Measurements from ENCODE around the gene VDR. TPM values are rescaled to one million over a fixed set of nuclear protein-coding genes. Genes with fewer than 3 reads are reported as not detected.

The VDR gene
- total and polyA plus RNA-seq, 2 experiments from 2014 or later, result 3.2 to 4.9 TPM

DNA sequence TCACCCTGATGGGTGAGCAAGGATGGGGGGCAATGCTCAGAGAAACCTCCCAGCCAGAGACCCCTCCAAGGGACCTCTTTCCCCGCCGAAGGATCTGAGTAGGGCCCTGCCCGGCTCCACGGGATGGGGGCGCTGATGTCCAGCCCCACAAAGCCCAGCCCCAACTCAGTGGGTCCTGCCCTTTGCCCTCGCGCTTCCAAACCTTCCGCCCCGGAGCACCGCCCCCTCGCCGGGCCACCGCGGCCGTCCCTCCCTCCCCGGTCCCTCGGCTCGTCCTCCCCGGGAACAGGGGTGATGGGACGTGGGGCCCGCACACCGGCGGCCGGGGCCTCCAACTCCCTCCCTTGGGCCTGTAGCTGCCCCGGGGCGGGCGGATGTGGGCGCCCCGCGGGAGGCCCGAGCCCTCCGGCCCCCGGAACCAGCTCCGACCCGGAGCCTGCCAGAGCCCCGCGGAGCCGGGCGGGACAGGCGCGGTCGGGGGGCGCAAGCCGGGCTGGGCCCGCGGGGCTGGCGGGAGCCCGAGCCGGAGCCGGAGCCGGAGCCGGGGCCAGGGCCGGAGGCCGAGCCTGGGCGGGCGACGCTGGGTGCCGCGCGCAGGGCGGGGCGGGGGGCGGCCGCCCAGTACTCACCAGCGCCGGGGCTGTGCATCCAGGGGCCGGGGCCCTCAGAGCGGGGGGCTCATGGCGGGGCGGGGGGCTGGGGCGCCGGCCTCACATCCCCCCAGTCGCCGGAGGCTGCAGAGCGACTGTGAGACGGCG, 85.5 kb downstream of the VDR start:
- Histone ChIP-seq H2AFZ (peak overlapping the region; percentile 37), H3K4me2 (peak overlapping the region; percentile 95), H3K36me3 (replicated peaks; ENCODE audit: insufficient read depth, low read depth) (no peaks in the 10 kb centered on the region), H4K20me1 (ENCODE audit: insufficient read depth, poor library complexity, severe bottlenecking) (peaks cover 2% of the 10 kb centered on the region), H3K9me3 (ENCODE audit: low read depth) (no peaks in the 10 kb centered on the region), H3K9me2 (replicated peaks; ENCODE audit: insufficient read depth) (no peaks in the 10 kb centered on the region), H3K4me3 (peak overlapping the region; percentile 51), H3K27ac (peak overlapping the region; percentile 98), H3K27me3 (no peaks in the 10 kb centered on the region), H3K79me2 (peaks cover 68% of the 10 kb centered on the region), H3K4me1 (ENCODE audit: insufficient read depth) (peaks cover 53% of the 10 kb centered on the region)
- TF ChIP-seq, protein P1, sequence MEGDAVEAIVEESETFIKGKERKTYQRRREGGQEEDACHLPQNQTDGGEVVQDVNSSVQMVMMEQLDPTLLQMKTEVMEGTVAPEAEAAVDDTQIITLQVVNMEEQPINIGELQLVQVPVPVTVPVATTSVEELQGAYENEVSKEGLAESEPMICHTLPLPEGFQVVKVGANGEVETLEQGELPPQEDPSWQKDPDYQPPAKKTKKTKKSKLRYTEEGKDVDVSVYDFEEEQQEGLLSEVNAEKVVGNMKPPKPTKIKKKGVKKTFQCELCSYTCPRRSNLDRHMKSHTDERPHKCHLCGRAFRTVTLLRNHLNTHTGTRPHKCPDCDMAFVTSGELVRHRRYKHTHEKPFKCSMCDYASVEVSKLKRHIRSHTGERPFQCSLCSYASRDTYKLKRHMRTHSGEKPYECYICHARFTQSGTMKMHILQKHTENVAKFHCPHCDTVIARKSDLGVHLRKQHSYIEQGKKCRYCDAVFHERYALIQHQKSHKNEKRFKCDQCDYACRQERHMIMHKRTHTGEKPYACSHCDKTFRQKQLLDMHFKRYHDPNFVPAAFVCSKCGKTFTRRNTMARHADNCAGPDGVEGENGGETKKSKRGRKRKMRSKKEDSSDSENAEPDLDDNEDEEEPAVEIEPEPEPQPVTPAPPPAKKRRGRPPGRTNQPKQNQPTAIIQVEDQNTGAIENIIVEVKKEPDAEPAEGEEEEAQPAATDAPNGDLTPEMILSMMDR (IDR thresholded peaks at IDR 0.05; ENCODE audit: poor library complexity), result peak; percentile 32
- no peak for TF ChIP-seq EZH2phosphoT487 (IDR thresholded peaks at IDR 0.05; ENCODE audit: low read depth, severe bottlenecking, unreplicated experiment)
- peak; percentile 71 for DNase-seq (ENCODE audit: low spot score)
- WGBS (ENCODE audit: low lambda C conversion rate, missing lambda C conversion rate), result 0% methylated on average over 10 of the region's 77 CpGs

DNA sequence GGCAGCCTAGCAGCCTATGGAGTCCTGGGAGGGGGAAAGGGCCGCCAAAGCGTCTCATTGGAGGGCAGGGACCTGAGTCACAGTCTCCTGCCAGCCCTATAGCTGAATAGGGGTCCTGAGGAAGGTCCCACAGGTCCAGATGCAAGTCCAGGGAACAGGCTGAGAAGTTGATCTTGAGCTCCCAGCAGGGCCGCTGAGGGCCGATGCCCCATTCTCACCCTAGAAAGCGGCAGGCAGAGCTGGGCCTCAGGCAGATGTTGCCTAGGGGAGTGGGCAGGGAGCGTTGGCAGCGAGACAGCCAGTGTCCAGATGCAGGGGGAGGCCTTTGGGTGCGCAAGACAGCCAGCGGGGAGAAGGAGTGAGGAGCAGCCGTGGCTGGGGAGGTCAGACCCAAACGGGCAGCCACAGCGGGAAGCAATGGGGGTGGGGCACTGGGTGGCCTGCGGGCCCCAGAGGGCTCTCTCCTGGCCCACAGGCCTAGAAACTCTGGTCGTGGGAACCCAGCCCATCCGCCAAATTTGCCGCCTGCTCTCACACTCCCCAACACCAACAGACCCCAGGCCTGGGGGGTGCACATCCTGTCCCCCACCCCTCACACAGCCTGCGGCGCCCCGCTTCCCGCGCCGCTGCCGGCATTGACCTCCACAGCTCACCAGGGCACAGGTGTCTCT, 86.2 kb downstream of the VDR start:
- Histone ChIP-seq H3K4me1 (ENCODE audit: insufficient read depth) (peaks cover 58% of the 10 kb centered on the region), H3K27ac (peak overlapping the region; percentile 98)

DNA sequence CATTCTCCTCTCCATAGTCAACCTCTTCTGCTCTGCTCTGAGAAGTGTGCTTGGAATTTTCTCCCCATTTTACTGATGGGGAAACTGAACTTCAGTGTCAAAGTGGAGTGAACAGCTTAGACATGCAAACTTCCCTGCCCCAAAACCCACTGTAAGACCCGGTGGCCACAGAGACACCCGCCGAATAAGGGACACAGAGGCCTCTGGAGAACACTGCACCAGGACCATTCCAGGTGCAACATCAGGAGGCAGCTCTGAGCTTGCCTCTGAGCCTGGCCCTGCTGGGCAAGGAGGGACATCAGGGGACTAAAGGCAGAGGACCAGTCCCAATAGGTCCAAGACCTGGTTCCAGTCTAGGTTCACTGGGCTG, 86.8 kb downstream of the VDR start:
- no peaks in the 10 kb centered on the region for H3K9me2 ChIP-seq (replicated peaks; ENCODE audit: insufficient read depth)
- peaks cover 2% of the 10 kb centered on the region for H4K20me1 ChIP-seq (ENCODE audit: insufficient read depth, poor library complexity, severe bottlenecking)
- TF ChIP-seq EZH2phosphoT487 (IDR thresholded peaks at IDR 0.05; ENCODE audit: low read depth, severe bottlenecking, unreplicated experiment) (no peak), EZH2 (IDR thresholded peaks at IDR 0.05; ENCODE audit: borderline replicate concordance) (no peak)
- TF ChIP-seq, protein P1 (IDR thresholded peaks at IDR 0.05; ENCODE audit: poor library complexity), result no peak
- peaks cover 78% of the 10 kb centered on the region for H3K79me2 ChIP-seq
- 88% methylated on average over 3 of the region's 3 CpGs for WGBS (ENCODE audit: low lambda C conversion rate, missing lambda C conversion rate)
- H3K27ac ChIP-seq, result peak overlapping the region; percentile 98
- H3K4me1 ChIP-seq (ENCODE audit: insufficient read depth), result peaks cover 59% of the 10 kb centered on the region
- no peaks in the 10 kb centered on the region for H3K27me3 ChIP-seq
- no peak overlapping the region for H3K4me3 ChIP-seq
- no peaks in the 10 kb centered on the region for H3K9me3 ChIP-seq (ENCODE audit: low read depth)
- H2AFZ ChIP-seq, result no peak overlapping the region
- no peak for DNase-seq (ENCODE audit: low spot score)
- H3K4me2 ChIP-seq, result peak overlapping the region; percentile 95
- no peaks in the 10 kb centered on the region for H3K36me3 ChIP-seq (replicated peaks; ENCODE audit: insufficient read depth, low read depth)

More for the DNA sequence above, 86.2 kb downstream of the VDR start:
- Histone ChIP-seq H3K4me2 (peak overlapping the region; percentile 95), H3K4me3 (peak overlapping the region; percentile 51), H3K36me3 (replicated peaks; ENCODE audit: insufficient read depth, low read depth) (no peaks in the 10 kb centered on the region), H4K20me1 (ENCODE audit: insufficient read depth, poor library complexity, severe bottlenecking) (peaks cover 2% of the 10 kb centered on the region), H3K9me3 (ENCODE audit: low read depth) (no peaks in the 10 kb centered on the region), H3K79me2 (peaks cover 76% of the 10 kb centered on the region), H3K27me3 (no peaks in the 10 kb centered on the region), H2AFZ (peak overlapping the region; percentile 37), H3K9me2 (replicated peaks; ENCODE audit: insufficient read depth) (no peaks in the 10 kb centered on the region)
- 29% methylated on average over 16 of the region's 23 CpGs for WGBS (ENCODE audit: low lambda C conversion rate, missing lambda C conversion rate)
- no peak for TF ChIP-seq EZH2 (IDR thresholded peaks at IDR 0.05; ENCODE audit: borderline replicate concordance)
- TF ChIP-seq EZH2phosphoT487 (IDR thresholded peaks at IDR 0.05; ENCODE audit: low read depth, severe bottlenecking, unreplicated experiment), result no peak
- TF ChIP-seq, protein P1 (IDR thresholded peaks at IDR 0.05; ENCODE audit: poor library complexity), result no peak
- DNase-seq (ENCODE audit: low spot score), result peak; percentile 63
